DMS114 treated with DMSO at 0.1 percent for 48 hours (cell line): ENCODE data around the gene ACOD1.

ENCODE experiments used
- DNase-seq: peaks from one replicate; lab custom pipeline; 2025; ENCODE audit not compliant: unreplicated experiment; lab: John Stamatoyannopoulos, UW

Gene ACOD1

DNA sequence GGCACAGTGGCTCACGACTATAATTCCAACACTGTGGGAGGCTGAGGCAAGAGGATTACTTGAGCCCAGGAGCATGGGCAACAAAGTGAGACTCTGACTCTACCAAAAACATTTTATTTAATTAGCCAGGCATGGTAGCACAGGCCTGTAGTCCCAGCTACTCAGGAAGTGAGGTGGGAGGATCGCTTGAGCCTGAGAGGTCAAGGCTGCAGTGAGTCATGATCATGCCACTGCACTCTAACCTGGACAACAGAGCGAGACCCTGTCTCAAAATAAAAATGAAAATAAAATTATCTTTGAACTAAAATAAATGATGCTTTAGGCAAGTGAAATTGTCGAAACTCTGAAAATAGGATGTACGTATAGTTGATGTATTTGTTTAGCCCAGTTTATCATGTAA is 35.4 kb downstream of the ACOD1 start:
- no peak for DNase-seq

DNA sequence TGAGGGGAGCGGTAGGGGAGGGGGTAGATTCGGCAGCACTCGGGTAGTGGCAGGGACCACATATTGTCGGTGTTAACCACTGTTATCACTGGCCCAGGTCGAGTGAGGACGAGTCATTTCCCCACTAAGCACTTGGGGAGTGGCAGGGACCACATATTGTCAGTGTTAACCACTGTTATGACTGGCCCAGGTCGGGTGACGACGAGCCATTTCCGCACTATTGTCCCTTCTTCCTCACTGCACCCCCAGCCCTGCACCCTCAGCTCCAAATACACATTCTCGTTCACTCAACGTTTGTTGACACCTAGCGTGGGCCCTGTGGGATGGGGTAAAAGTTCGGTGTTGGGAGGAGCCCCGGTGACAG is 43.1 kb downstream of the ACOD1 start:
- no peak for DNase-seq

DNA sequence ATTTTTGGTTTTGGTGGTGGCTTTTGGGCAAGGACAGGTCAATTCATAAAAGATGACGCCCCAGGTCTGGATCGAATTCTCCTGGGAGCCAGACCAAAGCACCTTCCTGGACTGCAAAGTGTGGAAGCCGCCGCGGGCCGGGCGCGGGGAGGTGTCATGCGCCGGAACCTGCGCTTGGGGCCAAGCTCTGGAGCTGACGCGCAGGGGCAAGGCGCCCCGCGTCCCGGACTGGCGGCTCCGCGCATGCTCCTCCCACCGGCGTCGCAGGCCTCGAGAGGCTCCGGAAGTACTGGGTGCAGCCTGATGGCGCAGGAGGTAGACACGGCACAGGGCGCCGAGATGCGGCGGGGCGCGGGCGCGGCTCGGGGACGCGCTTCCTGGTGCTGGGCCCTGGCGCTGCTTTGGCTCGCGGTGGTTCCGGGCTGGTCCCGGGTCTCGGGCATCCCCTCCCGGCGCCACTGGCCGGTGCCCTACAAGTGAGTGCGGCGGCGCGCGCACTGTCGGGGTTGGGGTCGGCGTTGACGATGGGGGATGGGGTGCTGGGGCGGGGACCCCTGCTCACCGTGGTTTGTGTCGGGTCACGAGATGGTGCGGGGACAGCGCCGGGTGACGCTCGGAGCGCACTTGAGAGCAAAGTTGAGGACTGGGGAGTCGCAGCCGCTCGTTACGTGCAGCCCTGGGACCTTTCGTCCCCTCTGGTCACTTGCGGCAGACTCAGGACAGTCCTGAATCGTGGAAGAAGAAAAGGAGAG is 43.7 kb downstream of the ACOD1 start, which contains the start of gene CLN5:
Gene CLN5, plus strand, starts transcription at position 286 of the 752 bp plus-strand sequence. Its CDS starts 18 bp downstream, at position 304.
- peak; percentile 51 for DNase-seq

DNA sequence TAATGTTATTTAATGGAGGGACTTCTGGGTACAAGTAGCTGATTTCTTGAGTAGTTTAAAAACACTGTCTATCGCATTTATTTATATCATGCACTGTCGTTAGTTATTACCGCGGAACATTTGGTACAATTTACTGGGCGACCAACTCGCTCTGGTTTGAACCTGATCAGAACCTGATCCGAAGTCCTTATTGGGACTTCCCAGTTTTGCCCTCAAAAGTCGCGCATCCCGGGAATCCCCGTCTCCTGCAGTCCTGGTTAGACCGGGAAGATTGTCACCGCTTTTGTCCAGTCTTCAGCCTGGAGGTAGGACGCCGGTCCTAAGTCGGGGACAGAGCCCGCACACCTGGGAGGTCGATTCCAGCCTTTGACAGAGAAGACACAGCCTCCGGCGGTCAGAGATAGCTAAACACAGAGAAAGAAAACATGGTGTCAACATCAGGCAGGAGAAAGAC is 44.3 kb downstream of the ACOD1 start:
- no peak for DNase-seq

DNA sequence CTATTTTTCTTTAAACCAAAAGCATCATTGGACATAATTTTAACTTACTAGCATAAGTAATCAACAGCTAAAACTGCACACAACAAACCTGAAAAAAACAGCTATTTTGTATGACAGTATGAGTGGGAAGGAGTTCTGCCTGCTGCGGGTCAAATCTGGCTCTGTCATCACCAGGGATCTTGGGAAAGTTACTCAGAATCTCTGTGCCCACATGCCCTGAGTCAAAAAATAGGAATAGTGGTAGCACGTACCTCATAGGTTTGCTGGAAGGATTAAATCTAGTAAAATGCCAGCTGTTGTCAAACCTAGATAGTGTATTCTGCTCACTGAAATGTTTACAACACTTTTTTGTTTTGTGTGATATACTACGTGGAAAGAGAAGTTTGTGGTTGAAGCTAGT is 44.7 kb downstream of the ACOD1 start:
- DNase-seq: no peak

DNA sequence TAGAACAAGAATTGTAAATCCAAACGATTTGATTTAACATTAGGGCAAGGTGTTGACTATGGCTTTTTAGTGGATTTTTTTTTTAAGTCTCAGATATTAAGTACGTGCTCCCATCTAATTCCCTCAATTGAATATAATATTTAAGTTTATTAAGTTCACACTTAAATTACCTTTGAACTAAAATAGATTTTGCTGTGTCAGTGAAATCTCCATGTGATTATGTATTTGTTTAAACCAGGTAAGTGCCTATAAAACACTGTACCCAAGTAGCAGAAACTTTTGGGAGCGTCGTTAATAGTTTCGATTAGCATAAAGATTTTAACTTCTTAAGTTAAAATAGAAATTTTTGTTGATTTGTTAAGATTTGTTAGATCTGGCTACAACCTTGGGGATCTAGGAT is 45.2 kb downstream of the ACOD1 start:
- no peak for DNase-seq

DNA sequence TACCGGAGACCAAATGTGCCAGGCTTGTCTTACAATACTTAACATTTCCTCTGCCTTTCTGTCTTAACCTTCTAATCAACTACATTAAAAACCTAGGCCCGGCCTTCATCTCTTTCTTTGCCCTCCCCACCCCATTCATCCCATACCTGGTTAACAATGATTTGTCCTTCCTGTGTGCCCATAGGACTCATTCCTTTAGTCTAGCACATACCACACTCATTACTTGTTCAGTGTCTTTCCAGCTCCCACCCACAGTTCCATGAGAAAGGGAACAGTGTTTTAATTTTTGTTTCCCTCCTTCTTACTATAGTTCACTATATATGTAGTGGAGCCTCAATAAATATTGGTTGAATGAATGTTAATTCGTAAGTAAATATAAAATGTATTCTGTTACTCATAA is 46.0 kb downstream of the ACOD1 start:
- DNase-seq: no peak

DNA sequence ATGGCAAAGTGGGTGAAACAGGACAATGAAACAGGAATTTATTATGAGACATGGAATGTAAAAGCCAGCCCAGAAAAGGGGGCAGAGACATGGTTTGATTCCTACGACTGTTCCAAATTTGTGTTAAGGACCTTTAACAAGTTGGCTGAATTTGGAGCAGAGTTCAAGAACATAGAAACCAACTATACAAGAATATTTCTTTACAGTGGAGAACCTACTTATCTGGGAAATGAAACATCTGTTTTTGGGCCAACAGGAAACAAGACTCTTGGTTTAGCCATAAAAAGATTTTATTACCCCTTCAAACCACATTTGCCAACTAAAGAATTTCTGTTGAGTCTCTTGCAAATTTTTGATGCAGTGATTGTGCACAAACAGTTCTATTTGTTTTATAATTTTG is 52.2 kb downstream of the ACOD1 start:
- no peak for DNase-seq

DNA sequence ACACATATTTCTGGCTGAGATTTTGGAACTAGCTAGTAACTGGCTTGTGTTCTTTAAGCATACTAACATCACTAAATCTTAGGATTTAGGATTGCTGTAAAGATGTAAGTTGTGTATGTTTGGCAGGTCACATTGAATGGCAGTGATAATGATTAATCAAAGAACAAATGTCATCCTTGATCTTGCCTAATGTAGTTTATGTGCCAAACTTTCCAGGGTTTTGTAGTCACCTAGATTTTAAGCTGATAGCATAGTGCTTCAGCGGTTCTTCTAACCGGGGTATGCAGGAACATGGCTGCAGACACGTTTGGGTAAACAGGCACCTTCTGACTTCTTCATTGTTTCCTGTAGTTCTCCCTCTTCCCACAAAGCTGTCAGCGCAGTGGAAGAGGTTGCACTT is 53.2 kb downstream of the ACOD1 start:
- DNase-seq: no peak

DNA sequence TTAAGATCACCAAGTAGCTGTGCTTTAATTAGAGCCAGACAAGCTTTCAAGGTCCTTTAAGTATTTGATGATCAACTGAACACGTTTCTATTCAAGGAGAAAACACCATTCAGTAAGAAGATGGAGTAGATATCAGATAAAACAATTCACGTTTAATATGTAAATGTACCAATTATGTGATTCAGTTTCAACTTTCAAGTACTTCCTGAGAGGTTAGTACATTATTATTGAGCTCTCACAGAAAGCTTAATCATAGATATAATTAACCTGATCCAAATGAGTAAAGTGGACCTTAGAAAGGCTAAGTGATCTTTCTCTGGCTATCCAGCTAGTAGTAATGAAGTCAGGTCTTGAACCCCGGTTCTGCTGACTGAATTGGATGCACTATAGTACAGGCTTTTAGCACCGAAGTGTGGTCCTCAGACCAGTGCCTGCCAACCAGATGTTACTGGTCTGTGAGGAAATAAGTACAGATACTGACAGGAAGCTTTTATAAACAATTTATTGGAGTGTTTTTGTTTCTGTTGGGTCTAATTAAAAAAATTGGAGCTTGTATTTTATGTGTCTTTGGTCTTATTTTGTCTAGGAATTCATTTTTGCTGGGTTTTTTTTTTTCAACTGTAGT is 53.8 kb downstream of the ACOD1 start:
- no peak for DNase-seq

DNA sequence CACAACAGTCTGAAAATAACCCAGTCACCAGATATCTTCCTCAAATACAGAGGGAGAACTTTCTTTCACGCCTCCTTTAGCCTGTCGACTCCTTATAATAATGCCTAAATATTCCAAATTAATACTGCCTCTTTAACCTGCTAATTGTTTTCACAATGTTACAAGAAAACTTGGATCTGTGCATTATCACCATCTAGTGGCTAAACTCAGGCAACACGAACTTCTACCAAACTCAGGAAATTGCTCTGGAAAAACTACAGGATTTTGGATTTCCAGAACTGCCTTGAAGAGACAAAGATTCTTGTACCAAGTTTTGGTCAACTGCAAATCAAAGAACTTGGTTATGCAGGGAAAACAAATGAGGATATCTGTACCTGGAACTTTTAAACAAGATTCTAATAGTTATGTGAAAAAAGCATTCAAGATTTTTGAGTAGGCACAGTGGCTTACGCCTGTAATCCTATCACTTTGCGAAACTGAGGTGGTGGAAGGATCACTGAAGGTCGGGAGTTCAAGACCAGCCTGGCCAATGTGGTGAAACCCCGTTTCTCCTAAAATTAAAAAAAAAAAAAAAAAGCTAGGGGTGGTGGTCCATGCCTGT is 54.4 kb downstream of the ACOD1 start:
- DNase-seq: peak; percentile 17
